HG03135 (cell line): ENCODE data around the gene SLC44A2.

Experiments
- ATAC-seq: cut with Tn5 transposase; IDR thresholded peaks from one replicate; pipeline ENCODE4 v1.9.1; 2021; ENCODE audit warnings: mild to moderate bottlenecking, moderate library complexity; ENCODE audit not compliant: unreplicated experiment

SLC44A2 gene

GRCh38 chr19:10615429-10616023 is 9.8 kb upstream of the SLC44A2 start:
- ATAC-seq: no peak

- ATAC-seq: no peak
Observed at GRCh38 chr19:10617409-10618121, 7.8 kb upstream of the SLC44A2 start.

- ATAC-seq: no peak
Observed at GRCh38 chr19:10618846-10619245, 6.5 kb upstream of the SLC44A2 start.

GRCh38 chr19:10620786-10621185 is 4.6 kb upstream of the SLC44A2 start:
- ATAC-seq: no peak

GRCh38 chr19:10621966-10622365 is 3.4 kb upstream of the SLC44A2 start:
- ATAC-seq: no peak

GRCh38 chr19:10624585-10624984 is 768 bp upstream of the SLC44A2 start:
- ATAC-seq: no peak

- no peak for ATAC-seq
Observed at GRCh38 chr19:10625762-10626138, 397 bp downstream of the SLC44A2 start.

- ATAC-seq: no peak
Observed at GRCh38 chr19:10631874-10632273, 6.5 kb downstream of the SLC44A2 start.

GRCh38 chr19:10634430-10634829 is 9.1 kb downstream of the SLC44A2 start:
- no peak for ATAC-seq

GRCh38 chr19:10634963-10635362 is 9.6 kb downstream of the SLC44A2 start:
- no peak for ATAC-seq

GRCh38 chr19:10636304-10636972 is 11.1 kb downstream of the SLC44A2 start:
- ATAC-seq: no peak

GRCh38 chr19:10637894-10638293 is 12.5 kb downstream of the SLC44A2 start:
- ATAC-seq: no peak

GRCh38 chr19:10639836-10640235 is 14.5 kb downstream of the SLC44A2 start:
- no peak for ATAC-seq

- no peak for ATAC-seq
Observed at GRCh38 chr19:10640361-10640760, 15.0 kb downstream of the SLC44A2 start.

- ATAC-seq: no peak
Observed at GRCh38 chr19:10641248-10641647, 15.9 kb downstream of the SLC44A2 start.

- ATAC-seq: no peak
Observed at GRCh38 chr19:10642473-10643171, 17.3 kb downstream of the SLC44A2 start.

GRCh38 chr19:10643172-10643967 is 18.0 kb downstream of the SLC44A2 start:
- no peak for ATAC-seq

GRCh38 chr19:10643968-10644259 is 18.6 kb downstream of the SLC44A2 start:
- no peak for ATAC-seq

GRCh38 chr19:10644260-10645007 is 19.1 kb downstream of the SLC44A2 start:
- no peak for ATAC-seq

GRCh38 chr19:10646456-10647159 is 21.3 kb downstream of the SLC44A2 start:
- ATAC-seq: no peak
